ENCODE data around the gene MYOM1.
A peak's percentile ranks its signal among the peaks of the same experiment; 100 is the strongest.

Gene MYOM1

GRCh38 chr18:3183103-3183717 lies 36.6 kb downstream of the MYOM1 start:
- no peak for DNase-seq

GRCh38 chr18:3180325-3180724 lies 39.4 kb downstream of the MYOM1 start:
- no peak for DNase-seq

- peak; percentile 54 for DNase-seq
These were observed 40.2 kb downstream of the MYOM1 start for GRCh38 chr18:3179430-3180089.

- no peak for DNase-seq
These were observed 41.7 kb downstream of the MYOM1 start for GRCh38 chr18:3177902-3178687.

GRCh38 chr18:3175195-3175758 lies 44.5 kb downstream of the MYOM1 start:
- no peak for DNase-seq

- no peak for DNase-seq
These were observed 47.7 kb downstream of the MYOM1 start for GRCh38 chr18:3172097-3172496.

- no peak for DNase-seq
These were observed 48.1 kb downstream of the MYOM1 start for GRCh38 chr18:3171631-3172030.

GRCh38 chr18:3170441-3171161 lies 49.2 kb downstream of the MYOM1 start:
- DNase-seq: no peak

GRCh38 chr18:3164381-3164780 lies 55.4 kb downstream of the MYOM1 start:
- DNase-seq: no peak

- DNase-seq: no peak
These were observed 55.8 kb downstream of the MYOM1 start for GRCh38 chr18:3163968-3164367.

GRCh38 chr18:3162181-3162580 lies 57.6 kb downstream of the MYOM1 start:
- DNase-seq: no peak

GRCh38 chr18:3159830-3160229 lies 59.9 kb downstream of the MYOM1 start:
- DNase-seq: no peak

- no peak for DNase-seq
These were observed 62.2 kb downstream of the MYOM1 start for GRCh38 chr18:3157606-3158005.

GRCh38 chr18:3157086-3157485 lies 62.7 kb downstream of the MYOM1 start:
- no peak for DNase-seq

GRCh38 chr18:3156325-3156640 lies 63.5 kb downstream of the MYOM1 start:
- no peak for DNase-seq

- DNase-seq: no peak
These were observed 65.6 kb downstream of the MYOM1 start for GRCh38 chr18:3154214-3154613.

- DNase-seq: no peak
These were observed 66.6 kb downstream of the MYOM1 start for GRCh38 chr18:3153107-3153704.

- no peak for DNase-seq
These were observed 67.5 kb downstream of the MYOM1 start for GRCh38 chr18:3152294-3152693.

GRCh38 chr18:3151399-3152264 lies 68.1 kb downstream of the MYOM1 start:
- DNase-seq: no peak

GRCh38 chr18:3150688-3151087 lies 69.1 kb downstream of the MYOM1 start:
- DNase-seq: no peak

GRCh38 chr18:3150274-3150673 lies 69.5 kb downstream of the MYOM1 start:
- DNase-seq: no peak
